GM04504 (cell line): Measurements from ENCODE around the gene LRP1B.
"Not testable (repeated sequence)": the region's sequence is repeated elsewhere in the genome, so short reads cannot be mapped to it uniquely, and the experiment has no call there.

Experiments used
- DNase-seq: peaks from one replicate; pipeline ENCODE4 v3.0.0-alpha.2; 2012; ENCODE audit warnings: low read depth

LRP1B gene

GRCh38 chr2:140427033-140427432 is 1703.8 kb downstream of the LRP1B start:
- DNase-seq: not testable (repeated sequence)

GRCh38 chr2:140424471-140424870 is 1706.3 kb downstream of the LRP1B start:
- DNase-seq: no peak

- no peak for DNase-seq
Measured at GRCh38 chr2:140422759-140423158, 1708.1 kb downstream of the LRP1B start.

- DNase-seq: no peak
Measured at GRCh38 chr2:140417504-140417903, 1713.3 kb downstream of the LRP1B start.

- no peak for DNase-seq
Measured at GRCh38 chr2:140416577-140416976, 1714.2 kb downstream of the LRP1B start.

- DNase-seq: not testable (repeated sequence)
Measured at GRCh38 chr2:140415035-140415434, 1715.8 kb downstream of the LRP1B start.

GRCh38 chr2:140410695-140411094 is 1720.1 kb downstream of the LRP1B start:
- DNase-seq: no peak

- no peak for DNase-seq
Measured at GRCh38 chr2:140401056-140401455, 1729.8 kb downstream of the LRP1B start.

GRCh38 chr2:140392824-140393223 is 1738.0 kb downstream of the LRP1B start:
- DNase-seq: no peak

- DNase-seq: no peak
Measured at GRCh38 chr2:140384946-140385345, 1745.9 kb downstream of the LRP1B start.

- DNase-seq: no peak
Measured at GRCh38 chr2:140383781-140384180, 1747.0 kb downstream of the LRP1B start.

- DNase-seq: no peak
Measured at GRCh38 chr2:140376686-140377085, 1754.1 kb downstream of the LRP1B start.

GRCh38 chr2:140363131-140363530 is 1767.7 kb downstream of the LRP1B start:
- no peak for DNase-seq

- no peak for DNase-seq
Measured at GRCh38 chr2:140362361-140362760, 1768.5 kb downstream of the LRP1B start.

GRCh38 chr2:140359056-140359771 is 1771.6 kb downstream of the LRP1B start:
- no peak for DNase-seq

GRCh38 chr2:140356697-140357096 is 1774.1 kb downstream of the LRP1B start:
- DNase-seq: no peak

GRCh38 chr2:140355511-140356090 is 1775.2 kb downstream of the LRP1B start:
- no peak for DNase-seq

GRCh38 chr2:140354544-140354943 is 1776.3 kb downstream of the LRP1B start:
- DNase-seq: no peak

GRCh38 chr2:140353541-140353940 is 1777.3 kb downstream of the LRP1B start:
- peak; percentile 8 for DNase-seq

GRCh38 chr2:140351692-140352091 is 1779.1 kb downstream of the LRP1B start:
- DNase-seq: no peak

GRCh38 chr2:140349695-140350094 is 1781.1 kb downstream of the LRP1B start:
- DNase-seq: no peak

GRCh38 chr2:140348826-140349225 is 1782.0 kb downstream of the LRP1B start:
- no peak for DNase-seq

- peak; percentile 22 for DNase-seq
Measured at GRCh38 chr2:140344838-140345237, 1786.0 kb downstream of the LRP1B start.

- DNase-seq: not testable (repeated sequence)
Measured at GRCh38 chr2:140344266-140344665, 1786.5 kb downstream of the LRP1B start.
